GM12878 (cell line): ENCODE data around the gene ANXA10. TPM values are rescaled to one million over a fixed set of nuclear protein-coding genes. Genes with fewer than 3 reads are reported as not detected.

Experiments used
- ATAC-seq: fragments of 200-7000 bp; cut with Tn5 transposase; 3 replicates; pipeline ENCODE4 v1.9.1; 2020; ENCODE audit warnings: mild to moderate bottlenecking, moderate library complexity
- BruUV-seq: library from RNA; stranded (reverse); fragments of 400-500 nt; replicated peaks from 2 replicates; lab custom pipeline; 2021; lab: Mats Ljungman, UMichigan
- CTCF ChIA-PET: fragments of 300-600 bp; sonication (Branson Sonifier 250); formaldehyde crosslinking; extraction: SDS; loops from one replicate; lab custom pipeline; 2021; ENCODE audit warnings: inconsistent platforms; lab: Yijun Ruan, JAX
- POLR2A ChIA-PET: fragments of 350-600 bp; formaldehyde crosslinking; extraction: SDS; loops from one replicate; lab custom pipeline; 2021; ENCODE audit warnings: inconsistent platforms; lab: Charles Lee
- RAD21 ChIA-PET: fragments of 300-600 bp; sonication (Branson Sonifier 250); formaldehyde crosslinking; loops from one replicate; lab custom pipeline; 2023; ENCODE audit warnings: antibody characterized with exemption; ENCODE audit not compliant: unreplicated experiment; lab: Charles Lee
- SMC1A ChIA-PET: fragments of 300-600 bp; sonication (Branson Sonifier 250); formaldehyde crosslinking; loops from one replicate; lab custom pipeline; 2023; ENCODE audit not compliant: unreplicated experiment, uncharacterized antibody; lab: Charles Lee
- DNase-seq: peaks from one replicate; pipeline ENCODE4 v3.0.0-alpha.2; 2011; ENCODE audit warnings: low read depth, low spot score
- FAIRE-seq: peaks from 3 replicates; lab custom pipeline; 2011; peaks lifted over from hg19 to GRCh38; lab: Jason Lieb, UNC
- H2AFZ ChIP-seq: 2 replicates; pipeline ENCODE4 v1.6.0; 2011; ENCODE audit warnings: low read depth, low read length, control low read depth; ENCODE audit not compliant: control insufficient read depth
- H3K27ac ChIP-seq: 2 replicates; pipeline ENCODE4 v1.5.1; 2011; ENCODE audit warnings: control low read depth; ENCODE audit not compliant: control insufficient read depth, insufficient read depth
- H3K27me3 ChIP-seq, 2 experiments: replicated peaks in 1 of 2; 2 replicates each; pipeline versions ENCODE4 v1.6.0 to v1.6.1; 2011; ENCODE audit warnings: low read length in 1 of 2; ENCODE audit not compliant: control insufficient read depth in 2 of 2, insufficient read depth in 2 of 2
- H3K36me3 ChIP-seq, 2 experiments: 2 replicates each; pipeline ENCODE4 v1.5.1; 2011; ENCODE audit warnings: low read length in 1 of 2; ENCODE audit not compliant: control insufficient read depth in 2 of 2, insufficient read depth in 2 of 2
- H3K4me1 ChIP-seq: 2 replicates; pipeline ENCODE4 v1.6.1; 2011; ENCODE audit warnings: mild to moderate bottlenecking, low read length, moderate library complexity, mixed read lengths; ENCODE audit not compliant: control insufficient read depth, insufficient read depth
- H3K4me2 ChIP-seq: 2 replicates; pipeline ENCODE4 v1.6.0; 2011; ENCODE audit warnings: control low read depth; ENCODE audit not compliant: control insufficient read depth, insufficient read depth
- H3K4me3 ChIP-seq: fragments of 200-600 bp; sonication (generic); 2 replicates; pipeline ENCODE4 v1.5.1; 2016
- H3K79me2 ChIP-seq: 2 replicates; pipeline ENCODE4 v1.6.0; 2011; ENCODE audit warnings: low read length; ENCODE audit not compliant: control insufficient read depth, insufficient read depth
- H3K9ac ChIP-seq: 2 replicates; pipeline ENCODE4 v1.8.0; 2011; ENCODE audit warnings: low read length, control low read depth, mixed read lengths; ENCODE audit not compliant: control insufficient read depth, insufficient read depth
- H3K9me3 ChIP-seq: replicated peaks from 3 replicates; pipeline ENCODE4 v1.5.1; 2011; ENCODE audit warnings: mild to moderate bottlenecking, low read length; ENCODE audit not compliant: control insufficient read depth, insufficient read depth
- H4K20me1 ChIP-seq: 2 replicates; pipeline ENCODE4 v1.6.0; 2011; ENCODE audit not compliant: control insufficient read depth, insufficient read depth
- CBFB ChIP-seq: IDR thresholded peaks from 2 replicates; pipeline ENCODE4 v1.6.1; 2016; ENCODE audit warnings: antibody characterized with exemption, low read depth
- ELK1 ChIP-seq: IDR thresholded peaks from 2 replicates; pipeline ENCODE4 v1.6.1; 2012; ENCODE audit warnings: low read depth, low read length, improper control_type of control experiment
- NR2C1 ChIP-seq: fragments of 450-650 bp; IDR thresholded peaks from 2 replicates; pipeline ENCODE4 v1.6.1; 2017; ENCODE audit warnings: antibody characterized with exemption, mild to moderate bottlenecking, moderate library complexity
- NRF1 ChIP-seq: conservative IDR thresholded peaks from 2 replicates; pipeline ENCODE4 v1.6.1; 2011; ENCODE audit warnings: mild to moderate bottlenecking, low read depth, low read length, improper control_type of control experiment
- POLR2A ChIP-seq: IDR thresholded peaks from 2 replicates; pipeline ENCODE4 v1.6.1; 2011; ENCODE audit warnings: low read depth, mild to moderate bottlenecking, low read length
- SMAD1 ChIP-seq: fragments of 450-650 bp; IDR thresholded peaks from 2 replicates; pipeline ENCODE4 v1.6.1; 2018; ENCODE audit warnings: mild to moderate bottlenecking, low read depth; ENCODE audit not compliant: partially characterized antibody
- SMARCA5 ChIP-seq: fragments of 450-650 bp; IDR thresholded peaks from 2 replicates; pipeline ENCODE4 v1.6.1; 2017; ENCODE audit warnings: mild to moderate bottlenecking
- TCF3 ChIP-seq: IDR thresholded peaks from 2 replicates; pipeline ENCODE4 v1.6.1; 2012; ENCODE audit warnings: low read depth, mild to moderate bottlenecking, low read length, borderline replicate concordance; ENCODE audit not compliant: insufficient read depth
- YBX1 ChIP-seq: fragments of 450-650 bp; IDR thresholded peaks from 2 replicates; pipeline ENCODE4 v1.6.1; 2016; ENCODE audit warnings: antibody characterized with exemption
- ZBTB4 ChIP-seq: fragments of 450-650 bp; formaldehyde crosslinking; IDR thresholded peaks from 2 replicates; pipeline ENCODE4 v1.4.0; 2022; ENCODE audit warnings: mild to moderate bottlenecking, moderate library complexity
- ZNF274 ChIP-seq: IDR thresholded peaks from one replicate; pipeline ENCODE4 v1.8.0; 2011; ENCODE audit not compliant: insufficient read length, insufficient read depth
- ZNF687 ChIP-seq: fragments of 450-650 bp; IDR thresholded peaks from 2 replicates; pipeline ENCODE4 v1.6.1; 2017; ENCODE audit warnings: mild to moderate bottlenecking, moderate library complexity
- WGBS: methylation state at CpG from one replicate; pipeline ENCODE4 v1.1.6; 2016; ENCODE audit warnings: low lambda C conversion rate; ENCODE audit not compliant: insufficient replicate concordance, insufficient coverage; ENCODE audit errors: missing lambda C conversion rate; 5-methylcytosine and 5-hydroxymethylcytosine counted together
- in situ Hi-C: fragments of 300-500 bp; cut with MboI; formaldehyde crosslinking; loops from 9 replicates; pipeline ENCODE4 v1.14.3; 2018; ENCODE audit warnings: mixed read lengths
- intact Hi-C: fragments of 100-400 bp; cut with micrococcal nuclease; formaldehyde crosslinking; loops from one replicate; pipeline ENCODE4 v1.14.2; 2022; ENCODE audit not compliant: unreplicated experiment
- polyA plus RNA-seq, 11 experiments: library from polyadenylated mRNA; depleted of rRNA in 4 of 11; unstranded in 6 of 11; stranded (reverse) in 5 of 11; fragments of >200 nt; fragmentation: Nextera tagmentation in 4 of 11; fragmentation: Illumina TruSeq in 1 of 11; extraction: Ambion mirVana in 4 of 11; extraction: Trizol in 1 of 11; gene quantifications; 1 replicate in 1 of 11; 2 replicates in 10 of 11; pipeline versions ENCODE4 v1.2.1 to v1.2.3, GENCODE V29; 2011 to 2016; ENCODE audit warnings: inconsistent platforms in 2 of 11, missing spikeins in 2 of 11, low read depth in 1 of 11
- total RNA-seq, 4 experiments: library from RNA; depleted of rRNA in 3 of 4; stranded (reverse); fragments of >200 nt in 3 of 4; fragmentation: Illumina TruSeq in 1 of 4; extraction: Trizol in 1 of 4; gene quantifications; 2 replicates each; pipeline versions ENCODE4 v1.2.1 to v1.2.3, GENCODE V29; 2013 to 2021

Gene ANXA10
- total and polyA plus RNA-seq, 10 of the 15 experiments (the other 5 are each of a cell fraction or from before 2014, with no cell fraction given), result not detected

GRCh38 chr4:168143601-168144000 lies 51.3 kb downstream of the ANXA10 start:
- no TSS peak for BruUV-seq
- Histone ChIP-seq H3K27ac (no peak overlapping the region), H3K79me2 (no peaks in the 10 kb centered on the region), H3K4me3 (no peak overlapping the region), H3K9me3 (no peaks in the 10 kb centered on the region), H3K4me2 (no peak overlapping the region), H3K4me1 (no peaks in the 10 kb centered on the region), H3K9ac (no peak overlapping the region), H4K20me1 (no peaks in the 10 kb centered on the region), H2AFZ (no peak overlapping the region), H3K27me3 (no peaks in the 10 kb centered on the region)
- DNase-seq, result no peak
- no peak for ATAC-seq
- intact Hi-C loops, result no loop called here
- FAIRE-seq, result no peak
- in situ Hi-C loops, result no loop called here
- ChIA-PET SMC1A (no interaction called here), CTCF (no interaction called here), RAD21 (no interaction called here), POLR2A (no interaction called here)
- 0% methylated on average over 2 of the region's 2 CpGs for WGBS
- TF ChIP-seq YBX1 (no peak), ZNF687 (no peak), NR2C1 (no peak), CBFB (no peak), ELK1 (no peak), ZBTB4 (no peak), POLR2A (no peak), SMARCA5 (no peak), NRF1 (no peak), ZNF274 (no peak), SMAD1 (no peak), TCF3 (no peak)
- TF ChIP-seq, all 136 proteins: peak for 0
- no peaks in the 10 kb centered on the region for H3K36me3 ChIP-seq
